ENCODE data around the gene RAD51B. TPM values are rescaled to one million over a fixed set of nuclear protein-coding genes. Genes with fewer than 3 reads are reported as not detected.

RAD51B gene
- total RNA-seq, 4 donors from 2014 or later: 14.0 to 16.4 (median 14.8) TPM

DNA sequence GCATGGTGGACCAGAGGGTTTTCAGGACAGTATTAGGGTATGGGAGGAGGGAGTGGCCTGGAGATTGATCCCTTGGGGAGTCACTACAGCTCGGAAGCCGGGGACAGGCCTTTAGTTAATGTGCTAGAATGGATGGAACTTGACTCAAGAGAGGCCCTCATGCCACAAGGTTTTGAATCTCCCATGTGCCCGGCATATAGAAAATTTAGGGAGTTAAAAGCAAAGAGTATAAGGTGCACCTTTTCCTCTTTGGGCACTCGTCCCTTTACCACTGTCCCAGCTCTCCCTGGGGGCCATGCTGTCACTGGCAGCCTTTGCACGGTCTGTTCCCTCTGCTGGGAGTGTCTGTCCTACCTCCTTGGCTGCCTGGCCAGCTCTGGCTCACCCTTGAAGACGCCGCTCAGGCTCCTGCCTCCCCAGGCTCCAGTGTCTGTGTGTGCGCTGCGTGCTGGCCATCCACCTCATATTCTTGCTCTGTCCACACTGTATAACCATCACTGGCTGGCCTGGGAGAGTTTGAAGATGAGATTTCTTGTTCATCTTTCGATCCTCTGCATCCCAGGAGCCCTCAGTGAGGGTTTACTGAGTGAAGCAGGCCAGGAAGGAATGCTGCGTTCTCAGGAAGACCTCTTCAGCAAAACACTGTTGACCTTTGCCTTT is 811.9 kb downstream of the RAD51B start:
- H3K27me3 ChIP-seq: no peaks in the 10 kb centered on the region
- H3K36me3 ChIP-seq: no peaks in the 10 kb centered on the region
- intact Hi-C loops (cut with DNase I): no loop called here
- no peak overlapping the region for H3K4me3 ChIP-seq (replicated peaks in 1 of 3)
- 63 to 67% methylated on average over 11 of the region's 11 CpGs for WGBS, 2 donors
- peaks cover 75 to 76% of the 10 kb centered on the region in 2 donors for H3K4me1 ChIP-seq
- DNase-seq: peak; percentile 68 to 70
- peak overlapping the region; percentile 84 to 98 (median 95) for H3K27ac ChIP-seq
- H3K9me3 ChIP-seq: no peaks in the 10 kb centered on the region
- TF ChIP-seq POLR2A (IDR thresholded peaks at IDR 0.05): peak in 1 of 2 donors; percentile 24
- TF ChIP-seq CTCF (IDR thresholded peaks at IDR 0.05): no peak

DNA sequence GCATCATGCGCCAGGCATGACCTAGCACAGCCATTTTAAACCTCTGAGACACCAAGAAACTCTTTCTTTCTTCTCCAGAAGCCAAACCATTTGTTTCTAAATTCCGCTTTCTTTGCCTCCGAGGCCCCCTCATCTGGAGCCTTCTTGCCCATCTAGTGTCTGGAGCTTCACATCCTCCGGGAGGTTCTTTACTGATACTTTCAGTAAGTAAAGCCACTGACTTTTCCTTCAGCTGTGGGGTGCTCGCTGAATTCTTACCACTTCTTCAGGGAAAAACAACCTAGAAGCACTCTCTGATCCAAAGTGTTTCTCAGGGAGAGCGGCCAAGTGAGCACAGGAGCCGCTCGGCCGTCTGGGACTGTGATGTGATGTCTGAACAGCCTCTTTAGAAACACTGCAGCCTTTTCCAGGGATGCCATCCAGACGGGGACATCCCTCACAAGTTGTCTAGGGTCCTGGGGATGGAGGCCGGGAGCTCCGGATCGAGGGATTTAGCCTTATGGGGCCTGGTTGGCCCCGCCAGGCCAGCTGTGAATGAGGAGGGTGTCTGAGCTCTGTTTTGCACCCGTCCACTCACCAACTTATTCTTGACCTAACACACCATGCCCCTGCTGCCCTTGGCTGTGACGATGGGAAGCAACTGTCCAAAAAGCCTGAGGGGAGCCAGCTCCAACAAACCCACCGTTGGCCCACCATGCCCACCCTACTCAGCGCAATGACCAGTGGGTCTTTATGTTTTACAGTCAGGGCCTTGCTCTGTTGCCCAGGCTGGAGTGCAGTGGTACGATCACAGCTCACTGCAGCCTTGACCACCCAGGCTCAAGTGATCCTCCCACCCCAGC is 812.7 kb downstream of the RAD51B start:
- H3K27me3 ChIP-seq: no peaks in the 10 kb centered on the region
- peak; percentile 78 to 83 for DNase-seq
- peak overlapping the region; percentile 84 to 98 (median 95) for H3K27ac ChIP-seq
- intact Hi-C loops (cut with DNase I): no loop called here
- H3K4me3 ChIP-seq (replicated peaks in 1 of 3): no peak overlapping the region
- peaks cover 72 to 76% of the 10 kb centered on the region in 2 donors for H3K4me1 ChIP-seq
- TF ChIP-seq CTCF (IDR thresholded peaks at IDR 0.05): no peak
- peak in 1 of 2 donors; percentile 33 for TF ChIP-seq POLR2A (IDR thresholded peaks at IDR 0.05)
- no peaks in the 10 kb centered on the region for H3K36me3 ChIP-seq
- WGBS, 2 donors: 62 to 74% methylated on average over 9 to 19 of the region's 19 CpGs
- no peaks in the 10 kb centered on the region for H3K9me3 ChIP-seq

DNA sequence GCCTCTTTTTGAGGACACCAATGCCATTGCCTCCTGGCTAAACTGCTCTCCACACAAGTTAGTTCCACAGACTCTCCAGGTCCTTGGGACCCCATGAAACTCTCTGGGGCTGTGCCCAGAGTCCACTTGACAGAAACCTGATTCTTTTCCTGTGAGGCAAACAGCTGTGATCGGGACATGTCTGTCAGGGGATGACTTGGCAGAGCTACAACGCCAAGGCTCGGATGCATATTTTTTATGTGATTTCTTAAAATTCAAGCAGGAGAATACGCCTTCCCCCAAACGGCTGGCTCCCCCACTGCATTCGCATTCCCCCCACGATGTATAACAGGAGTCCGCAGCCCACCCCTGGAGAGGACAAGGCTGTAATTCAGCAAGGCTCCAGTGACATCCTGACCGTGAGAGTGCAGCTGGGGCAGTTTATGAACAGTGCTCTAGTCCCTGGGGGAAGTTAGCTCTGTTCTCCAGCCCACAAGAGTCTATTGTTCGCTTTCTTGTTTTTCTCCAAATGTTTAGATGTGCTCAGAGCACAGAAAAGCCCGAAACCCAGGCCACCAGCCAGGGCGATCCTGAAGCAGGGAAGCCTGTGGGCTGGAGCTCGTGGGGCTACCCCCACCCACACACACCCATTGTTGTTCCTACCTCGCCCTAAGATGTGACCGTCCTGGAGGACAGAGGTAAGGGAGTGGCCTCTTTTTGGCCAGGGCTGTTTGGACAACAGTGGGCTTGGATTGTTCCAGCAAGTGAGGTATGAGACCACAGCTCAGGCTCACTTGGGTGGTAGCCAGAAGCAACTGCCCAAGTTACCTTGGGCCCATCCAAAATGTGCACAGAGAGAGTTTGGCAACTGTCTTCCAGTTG is 813.8 kb downstream of the RAD51B start:
- no peaks in the 10 kb centered on the region for H3K36me3 ChIP-seq
- no peak overlapping the region for H3K4me3 ChIP-seq (replicated peaks in 1 of 3)
- TF ChIP-seq CTCF (IDR thresholded peaks at IDR 0.05) (no peak), POLR2A (IDR thresholded peaks at IDR 0.05) (no peak)
- peaks cover 73 to 76% of the 10 kb centered on the region in 2 donors for H3K4me1 ChIP-seq
- H3K27ac ChIP-seq: peak overlapping the region; percentile 87 to 98 (median 95)
- intact Hi-C loops (cut with DNase I): no loop called here
- H3K9me3 ChIP-seq: no peaks in the 10 kb centered on the region
- 33 to 34% methylated on average over 11 to 15 of the region's 15 CpGs for WGBS, 2 donors
- peak; percentile 50 to 59 for DNase-seq
- no peaks in the 10 kb centered on the region for H3K27me3 ChIP-seq

DNA sequence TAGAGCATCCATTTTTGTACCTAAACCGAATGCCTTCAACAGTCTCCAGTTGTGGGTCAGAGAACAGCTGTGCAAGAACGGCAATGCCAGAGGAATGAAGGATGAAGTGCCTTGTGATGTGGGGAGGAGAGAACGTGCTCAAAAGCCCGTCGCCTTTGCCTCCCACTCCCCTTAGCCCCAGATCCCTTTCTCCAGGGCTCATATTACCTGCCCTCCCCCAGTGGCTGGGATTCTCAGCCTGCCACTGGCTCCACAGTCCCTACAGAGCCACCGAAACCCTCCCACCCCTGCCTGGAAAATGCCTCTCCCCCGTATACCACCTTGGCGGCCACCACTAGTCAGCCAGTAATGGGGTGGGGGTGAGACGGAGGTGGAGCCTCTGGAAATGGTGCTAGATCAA is 814.8 kb downstream of the RAD51B start:
- no peak for DNase-seq
- H3K9me3 ChIP-seq: no peaks in the 10 kb centered on the region
- WGBS, 2 donors: 86% methylated on average over 9 of the region's 9 CpGs
- H3K27me3 ChIP-seq: no peaks in the 10 kb centered on the region
- H3K4me3 ChIP-seq (replicated peaks in 1 of 3): no peak overlapping the region
- H3K4me1 ChIP-seq: peaks cover 70 to 73% of the 10 kb centered on the region in 2 donors
- intact Hi-C loops (cut with DNase I): no loop called here
- no peaks in the 10 kb centered on the region for H3K36me3 ChIP-seq
- TF ChIP-seq CTCF (IDR thresholded peaks at IDR 0.05): no peak
- no peak for TF ChIP-seq POLR2A (IDR thresholded peaks at IDR 0.05)
- peak overlapping the region in 2 of 3 donors; percentile 87 to 95 for H3K27ac ChIP-seq

Measured in thyroid gland (tissue), 4 donors.